SKM-1 (cell line): Measurements from ENCODE around the gene ZSCAN12.

Experiments used
- DNase-seq: peaks from one replicate; lab custom pipeline; 2025; ENCODE audit not compliant: unreplicated experiment; lab: John Stamatoyannopoulos, UW

The ZSCAN12 gene

GRCh38 chr6:28354688-28355554, 44.6 kb downstream of the ZSCAN12 start:
- DNase-seq: no peak

- DNase-seq: no peak
Observed at GRCh38 chr6:28353981-28354676, 45.4 kb downstream of the ZSCAN12 start.

- DNase-seq: no peak
Observed at GRCh38 chr6:28353356-28353755, 46.2 kb downstream of the ZSCAN12 start.

GRCh38 chr6:28351493-28351925, 48.0 kb downstream of the ZSCAN12 start:
- DNase-seq: no peak

- DNase-seq: no peak
Observed at GRCh38 chr6:28351087-28351486, 48.5 kb downstream of the ZSCAN12 start.

- DNase-seq: peak; percentile 64
Observed at GRCh38 chr6:28349892-28350737, 49.4 kb downstream of the ZSCAN12 start, which contains the start of gene ZKSCAN3. ZKSCAN3 (plus strand) TSS chr6:28349947; CDS start chr6:28359587, 9,640 bp downstream.

- DNase-seq: no peak
Observed at GRCh38 chr6:28349344-28349891, 50.1 kb downstream of the ZSCAN12 start.

GRCh38 chr6:28347119-28347518, 52.4 kb downstream of the ZSCAN12 start:
- no peak for DNase-seq

GRCh38 chr6:28345201-28345600, 54.3 kb downstream of the ZSCAN12 start:
- no peak for DNase-seq

GRCh38 chr6:28343898-28344677, 55.5 kb downstream of the ZSCAN12 start:
- DNase-seq: no peak

- DNase-seq: no peak
Observed at GRCh38 chr6:28340310-28341095, 59.0 kb downstream of the ZSCAN12 start.

- no peak for DNase-seq
Observed at GRCh38 chr6:28337121-28337520, 62.4 kb downstream of the ZSCAN12 start.

GRCh38 chr6:28336284-28337120, 63.0 kb downstream of the ZSCAN12 start:
- peak; percentile 76 for DNase-seq

- DNase-seq: peak; percentile 84
Observed at GRCh38 chr6:28335564-28336283, 63.8 kb downstream of the ZSCAN12 start, which contains the start of gene ZSCAN31. ZSCAN31 (minus strand) TSS chr6:28336148; CDS start chr6:28329683, 6,465 bp downstream.

GRCh38 chr6:28335040-28335563, 64.4 kb downstream of the ZSCAN12 start:
- DNase-seq: no peak

- no peak for DNase-seq
Observed at GRCh38 chr6:28334286-28335039, 65.1 kb downstream of the ZSCAN12 start.

- DNase-seq: no peak
Observed at GRCh38 chr6:28333599-28334018, 65.9 kb downstream of the ZSCAN12 start.
